ENCODE measurements around the gene GRIK5.
"Not testable (repeated sequence)": the region's sequence is repeated elsewhere in the genome, so short reads cannot be mapped to it uniquely, and the experiment has no call there.

GRIK5 gene

DNA sequence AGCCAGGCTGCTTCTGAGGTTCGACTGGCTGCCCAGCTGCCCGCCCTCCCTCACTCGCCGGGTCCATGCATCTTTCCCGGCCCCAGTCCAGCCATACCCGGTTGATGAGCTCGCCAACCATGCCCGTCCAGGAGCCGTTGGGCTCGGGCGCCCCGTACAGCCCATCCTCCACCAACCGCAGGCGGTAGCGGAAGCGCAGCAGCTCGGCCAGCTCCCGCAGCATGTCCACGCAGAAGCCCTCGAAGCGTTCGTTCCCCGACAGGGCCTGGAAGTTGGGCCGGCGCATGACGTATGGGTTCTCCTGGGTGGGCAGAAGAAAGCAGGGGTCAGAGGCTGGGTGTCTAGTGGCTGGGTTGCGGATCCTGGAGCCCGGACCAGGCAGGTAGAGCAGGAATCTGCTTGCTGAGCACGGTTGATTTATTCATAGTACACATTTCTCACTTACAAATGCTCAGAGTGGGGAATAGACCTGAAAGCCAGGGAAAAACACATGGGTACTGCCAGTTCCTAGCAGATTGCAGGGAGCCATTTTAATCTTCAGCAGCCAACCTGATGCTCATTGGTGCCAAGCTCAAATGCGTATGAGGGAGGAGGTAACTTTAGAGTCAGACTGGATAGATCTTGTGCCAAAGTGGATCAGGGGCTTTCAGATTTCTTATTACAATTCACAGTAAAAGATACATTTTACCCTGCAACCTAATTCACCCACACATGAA is 27.4 kb downstream of the GRIK5 start:
- no peak for DNase-seq

DNA sequence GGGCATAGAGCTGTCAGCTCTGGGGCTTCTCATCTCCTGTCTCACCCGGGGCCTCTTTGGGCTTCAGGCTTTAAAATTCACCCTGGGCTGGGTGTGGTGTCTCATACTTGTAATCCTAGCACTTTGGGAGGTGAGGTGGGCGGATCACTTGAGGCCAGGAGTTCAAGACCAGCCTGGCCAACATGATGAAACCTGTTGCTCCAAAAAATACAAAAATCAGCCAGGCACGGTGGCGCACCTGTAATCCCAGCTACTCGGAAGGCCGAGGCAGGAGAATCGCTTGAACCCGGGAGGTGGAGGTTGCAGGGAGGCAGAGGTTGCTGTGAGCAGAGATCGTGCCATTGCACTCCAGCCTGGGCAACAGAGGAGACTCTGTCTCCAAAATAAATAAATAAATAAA is 29.5 kb downstream of the GRIK5 start:
- not testable (repeated sequence) for DNase-seq

DNA sequence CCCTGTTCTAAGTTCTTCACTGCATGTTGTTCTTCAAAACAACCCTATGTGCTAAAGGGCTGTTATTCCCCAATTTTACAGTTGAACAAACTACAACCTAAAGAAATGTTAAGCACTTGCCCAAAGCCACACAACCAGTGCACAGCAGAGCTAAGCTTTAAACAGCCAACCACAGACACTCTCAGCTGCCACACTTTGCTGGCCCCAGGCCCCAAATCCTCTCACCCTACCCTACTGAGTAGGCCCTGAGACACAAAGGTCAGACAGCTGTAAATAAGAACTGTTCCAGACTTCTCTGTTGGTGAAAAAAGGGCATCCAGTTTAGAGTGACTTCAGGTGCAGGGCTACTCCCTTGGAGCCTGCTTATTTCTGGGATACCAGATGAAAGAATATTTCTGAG is 30.0 kb downstream of the GRIK5 start:
- no peak for DNase-seq

DNA sequence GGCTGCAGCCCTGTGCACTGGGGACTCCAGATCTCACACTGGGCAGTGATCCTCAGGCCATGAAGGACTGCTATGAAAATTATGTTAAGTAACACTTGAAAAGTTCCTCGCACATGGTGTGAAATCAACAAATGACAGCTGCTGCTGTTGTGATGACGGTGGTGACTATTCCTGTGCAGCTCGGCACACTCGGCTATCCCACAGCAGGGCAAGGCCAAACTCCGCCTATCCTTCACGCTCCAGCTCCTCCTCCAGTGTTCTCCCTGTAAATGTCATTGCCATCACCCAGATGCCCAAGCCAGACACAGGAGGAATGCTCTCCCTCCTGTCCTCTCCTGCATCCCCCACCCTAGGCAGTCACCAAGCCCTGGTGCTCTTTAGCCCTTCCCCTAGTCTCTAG is 31.3 kb downstream of the GRIK5 start:
- DNase-seq: no peak

GRCh38 chr19:42037649-42038048 is 32.4 kb downstream of the GRIK5 start:
- no peak for DNase-seq

GRCh38 chr19:42034640-42035391 is 35.2 kb downstream of the GRIK5 start:
- peak; percentile 73 for DNase-seq

DNA sequence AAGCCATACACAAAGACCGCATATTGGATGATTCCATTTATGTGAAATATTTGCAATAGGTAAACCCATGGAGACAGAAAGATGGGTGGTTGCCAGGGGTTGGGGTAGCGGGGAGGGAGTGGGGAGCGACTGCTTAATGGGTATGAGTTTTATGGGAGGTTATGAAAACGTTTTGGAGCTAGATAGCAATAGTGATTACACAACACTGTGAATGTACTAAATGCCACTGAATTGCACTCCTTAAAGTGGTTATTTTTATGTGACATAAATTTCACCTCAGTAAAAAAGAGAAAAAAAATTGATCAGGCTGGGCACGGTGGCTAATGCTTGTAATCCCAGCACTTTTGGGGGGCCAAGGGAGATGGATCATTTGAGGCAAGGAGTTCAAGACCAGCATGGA is 36.6 kb downstream of the GRIK5 start:
- no peak for DNase-seq

GRCh38 chr19:42032431-42032830 is 37.6 kb downstream of the GRIK5 start:
- no peak for DNase-seq

GRCh38 chr19:42030645-42031440 is 39.2 kb downstream of the GRIK5 start:
- no peak for DNase-seq

GRCh38 chr19:42028304-42029216 is 41.4 kb downstream of the GRIK5 start:
- DNase-seq: no peak

GRCh38 chr19:42024622-42025111 is 45.3 kb downstream of the GRIK5 start:
- peak; percentile 83 for DNase-seq

GRCh38 chr19:42023943-42024260 is 46.1 kb downstream of the GRIK5 start:
- DNase-seq: no peak

DNA sequence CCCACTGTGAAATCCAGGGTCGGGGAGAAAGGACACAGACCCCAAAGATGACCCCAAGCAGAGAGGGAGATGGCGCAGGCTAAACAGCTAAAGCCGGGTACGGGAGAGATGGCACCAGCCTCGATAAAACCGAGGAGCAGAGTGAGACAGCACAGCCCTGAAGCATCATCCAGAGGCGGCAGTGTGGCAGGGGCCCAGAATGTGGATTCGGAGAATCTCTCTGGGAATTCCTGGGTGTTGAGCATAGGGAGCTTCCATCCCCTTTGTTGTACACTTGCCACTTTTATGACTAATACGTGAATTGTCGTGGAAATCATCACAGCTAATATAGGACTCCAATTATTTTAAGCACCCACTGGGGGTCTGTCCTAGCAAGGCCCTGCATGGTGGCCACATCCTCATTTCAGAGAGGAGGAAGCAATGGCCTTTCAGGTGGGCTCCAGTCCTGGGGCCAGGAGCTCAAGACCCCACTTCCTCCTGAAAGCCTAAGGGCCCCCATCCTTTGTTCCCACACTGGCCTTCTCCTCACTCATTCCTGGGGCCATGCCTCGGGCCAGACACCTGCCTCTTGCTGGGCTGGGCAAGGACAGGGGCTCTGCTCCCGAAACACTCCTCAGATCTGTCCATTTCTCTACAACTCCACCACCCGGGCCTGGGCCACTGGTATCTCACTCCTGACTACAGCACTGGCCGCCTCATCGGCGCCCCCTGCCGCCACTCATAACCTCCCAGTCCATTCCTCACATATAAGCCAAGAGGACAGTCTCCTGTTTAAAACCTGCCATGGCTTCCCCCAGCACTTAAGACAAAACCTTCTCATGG is 46.7 kb downstream of the GRIK5 start:
- DNase-seq: peak; percentile 31

GRCh38 chr19:42022616-42023015 is 47.4 kb downstream of the GRIK5 start:
- no peak for DNase-seq

DNA sequence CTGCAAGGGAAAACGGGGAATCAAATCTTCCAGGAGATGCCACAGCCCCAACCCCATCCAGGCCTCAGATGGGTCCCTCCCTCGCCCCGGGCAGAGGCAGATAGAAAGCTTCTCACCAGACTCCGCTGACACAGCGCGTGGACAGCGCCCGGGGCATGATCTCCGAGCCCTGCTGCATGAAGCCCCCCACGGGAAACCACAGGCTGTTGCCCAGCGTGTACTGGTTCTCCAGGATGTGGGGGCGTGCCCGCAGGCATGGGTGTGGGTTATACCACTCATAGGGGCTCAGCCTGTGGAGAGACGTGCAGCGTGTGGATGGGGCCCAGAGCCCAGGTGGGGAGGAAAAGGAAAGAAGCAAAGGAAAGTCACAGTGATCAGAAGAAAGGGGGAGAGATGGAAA is 48.8 kb downstream of the GRIK5 start:
- no peak for DNase-seq

DNA sequence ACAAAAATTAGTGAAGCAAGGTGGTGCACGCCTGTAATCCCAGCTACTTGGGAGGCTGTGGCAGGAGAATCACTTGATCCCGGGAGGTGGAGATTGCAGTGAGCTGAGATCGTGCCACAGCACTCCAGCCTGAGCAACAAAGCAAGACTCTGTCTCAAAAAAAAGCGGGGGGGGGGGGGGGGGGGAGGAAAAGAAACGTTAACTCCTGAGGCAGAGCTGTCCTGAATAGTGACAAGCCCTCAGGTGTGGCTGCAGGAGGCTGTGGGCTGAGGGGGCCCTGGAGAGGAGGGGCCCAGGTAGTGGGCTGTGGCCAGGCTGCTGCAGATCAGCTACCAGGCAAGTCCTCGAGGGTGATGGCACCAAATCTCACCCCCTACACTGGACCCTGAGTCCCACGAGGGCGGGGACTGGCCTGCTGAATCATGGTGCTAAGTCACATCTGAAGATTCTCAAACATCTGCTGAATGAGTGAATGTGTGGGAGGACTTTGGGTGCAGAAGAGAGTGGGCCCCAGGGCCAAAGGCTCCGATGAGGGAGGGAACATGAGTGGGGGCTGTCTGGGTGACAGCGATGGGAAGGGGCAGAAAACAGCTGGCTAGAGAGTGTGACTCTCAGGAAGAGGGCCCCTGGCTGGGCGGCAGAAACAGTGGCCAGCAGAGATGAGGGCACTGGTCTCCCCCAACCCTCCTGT is 51.4 kb downstream of the GRIK5 start:
- DNase-seq: peak; percentile 74

GRCh38 chr19:42017040-42017439 is 53.0 kb downstream of the GRIK5 start:
- no peak for DNase-seq

DNA sequence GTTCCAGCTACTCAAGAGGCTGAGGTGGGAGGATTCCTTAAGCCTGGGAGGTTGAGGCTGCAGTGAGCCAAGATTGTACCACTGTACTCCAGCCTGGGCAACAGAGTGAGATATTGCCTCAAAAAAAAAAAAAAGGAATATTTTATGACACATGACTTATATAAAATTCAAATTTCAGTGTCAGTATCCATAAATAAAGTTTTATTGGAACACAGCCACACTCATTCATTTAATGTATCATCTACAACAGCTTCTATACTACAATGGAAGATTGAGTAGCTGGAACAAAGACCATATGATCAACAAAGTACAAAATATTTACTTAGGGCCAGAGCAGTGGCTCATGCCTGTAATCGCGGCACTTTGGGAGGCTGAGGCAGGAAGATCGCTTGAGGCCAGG is 57.3 kb downstream of the GRIK5 start:
- DNase-seq: not testable (repeated sequence)

DNA sequence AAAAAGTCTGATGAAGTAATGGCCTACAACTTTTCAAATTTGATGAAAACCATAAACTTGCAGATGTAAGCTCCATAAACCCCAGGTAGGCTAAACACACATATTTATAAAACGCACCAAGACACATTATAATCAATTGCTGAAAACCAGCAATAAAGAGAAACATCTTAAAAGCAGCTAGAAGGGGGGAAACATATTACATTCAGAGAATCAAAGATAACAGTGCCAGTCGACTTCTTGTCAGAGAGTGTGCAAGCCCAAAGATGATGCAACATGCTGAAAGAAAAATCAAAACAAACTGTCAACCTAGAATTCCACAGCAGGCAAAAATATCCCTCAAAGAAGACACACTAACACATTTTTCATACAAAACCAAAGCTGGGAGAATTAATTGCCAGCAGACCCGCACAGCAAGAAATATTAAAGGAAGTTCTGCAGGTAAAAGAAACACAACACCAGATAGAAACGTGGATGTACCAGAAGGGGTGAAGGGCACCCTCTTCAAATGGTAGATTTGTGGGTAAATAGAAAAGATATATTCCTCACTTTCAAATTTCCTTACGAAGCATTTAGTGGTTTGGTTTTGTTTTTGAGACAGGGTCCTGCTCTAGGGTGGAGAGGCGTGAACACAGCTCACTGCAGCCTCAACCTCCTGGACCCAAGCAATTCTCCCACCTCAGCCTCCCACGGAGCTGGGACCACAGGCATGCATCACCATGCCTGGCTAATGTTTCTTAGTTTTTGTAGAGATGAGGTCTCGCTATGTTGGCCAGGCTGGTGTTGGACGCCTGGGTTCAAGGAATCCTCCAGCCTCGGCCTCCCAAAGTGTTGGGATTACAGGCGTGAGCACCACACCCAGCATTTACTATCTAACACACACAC is 59.5 kb downstream of the GRIK5 start:
- DNase-seq: peak; percentile 49

GRCh38 chr19:42006569-42006968 is 63.4 kb downstream of the GRIK5 start:
- no peak for DNase-seq
